WTC11 (cell line): ENCODE data around the gene SEMA3C. TPM values are rescaled to one million over a fixed set of nuclear protein-coding genes. Genes with fewer than 3 reads are reported as not detected.

Experiments used
- ATAC-seq: fragments of 200-7000 bp; cut with Tn5 transposase; 2 replicates; pipeline ENCODE4 v1.10.0; 2021; ENCODE audit warnings: mild to moderate bottlenecking, moderate library complexity
- CTCF ChIA-PET: fragments of 300-600 bp; sonication (Branson Sonifier 250); formaldehyde crosslinking; loops from one replicate; lab custom pipeline; 2021; ENCODE audit warnings: antibody characterized with exemption; lab: Charles Lee
- POLR2A ChIA-PET: fragments of 350-600 bp; sonication (Branson Sonifier 250); formaldehyde crosslinking; loops from one replicate; lab custom pipeline; 2021; ENCODE audit warnings: antibody characterized with exemption; lab: Charles Lee
- DNase-seq: peaks from one replicate; pipeline ENCODE4 v3.0.0; 2021; ENCODE audit warnings: low spot score
- H3K27ac Mint-ChIP-seq: 2 replicates; pipeline ENCODE4 v1.8.0; 2021; ENCODE audit warnings: mixed read lengths
- H3K27me3 Mint-ChIP-seq: 2 replicates; pipeline ENCODE4 v1.8.0; 2021; ENCODE audit warnings: low read depth, mild to moderate bottlenecking, moderate library complexity, mixed read lengths
- H3K36me3 Mint-ChIP-seq: 2 replicates; pipeline ENCODE4 v1.8.0; 2021; ENCODE audit warnings: mixed read lengths
- H3K4me1 Mint-ChIP-seq: 2 replicates; pipeline ENCODE4 v1.8.0; 2022; ENCODE audit warnings: mixed read lengths
- H3K4me3 Mint-ChIP-seq: 2 replicates; pipeline ENCODE4 v1.8.0; 2021; ENCODE audit warnings: mild to moderate bottlenecking, moderate library complexity, mixed read lengths
- H3K9me3 Mint-ChIP-seq: 2 replicates; pipeline ENCODE4 v1.8.0; 2021; ENCODE audit warnings: mixed read lengths
- ATF1 ChIP-seq: sonication (generic); formaldehyde crosslinking; IDR thresholded peaks from 2 replicates; pipeline ENCODE4 v1.8.1; 2023; ENCODE audit warnings: mild to moderate bottlenecking, moderate library complexity, missing genetic modification reagents
- ATF2 ChIP-seq: sonication (generic); formaldehyde crosslinking; IDR thresholded peaks from 2 replicates; pipeline ENCODE4 v1.8.1; 2022; ENCODE audit warnings: low read depth, missing genetic modification reagents, borderline replicate concordance
- E2F4 ChIP-seq: sonication (generic); formaldehyde crosslinking; IDR thresholded peaks from 2 replicates; pipeline ENCODE4 v1.8.1; 2022; ENCODE audit warnings: low read depth, mild to moderate bottlenecking, moderate library complexity, missing genetic modification reagents, borderline replicate concordance
- ESRRA ChIP-seq: sonication (generic); formaldehyde crosslinking; IDR thresholded peaks from 2 replicates; pipeline ENCODE4 v1.8.1; 2022; ENCODE audit warnings: mild to moderate bottlenecking, missing genetic modification reagents, borderline replicate concordance
- FOXP4 ChIP-seq: sonication (generic); formaldehyde crosslinking; IDR thresholded peaks from 2 replicates; pipeline ENCODE4 v1.8.0; 2022; ENCODE audit warnings: mild to moderate bottlenecking, missing genetic modification reagents
- GABPB1 ChIP-seq: sonication (generic); formaldehyde crosslinking; IDR thresholded peaks from 2 replicates; pipeline ENCODE4 v1.8.1; 2023; ENCODE audit warnings: mild to moderate bottlenecking, missing genetic modification reagents
- JUN ChIP-seq: sonication (generic); formaldehyde crosslinking; IDR thresholded peaks from 2 replicates; pipeline ENCODE4 v1.8.0; 2023; ENCODE audit warnings: mild to moderate bottlenecking, missing genetic modification reagents
- MAX ChIP-seq: sonication (generic); formaldehyde crosslinking; IDR thresholded peaks from 2 replicates; pipeline ENCODE4 v1.8.0; 2022; ENCODE audit warnings: mild to moderate bottlenecking, missing genetic modification reagents
- OVOL2 ChIP-seq: fragments of 250-450 bp; sonication (Bioruptor Pico); IDR thresholded peaks from 2 replicates; pipeline ENCODE4 v1.9.0; 2021; ENCODE audit warnings: mild to moderate bottlenecking, borderline replicate concordance
- STAT6 ChIP-seq: sonication (generic); formaldehyde crosslinking; conservative IDR thresholded peaks from 2 replicates; pipeline ENCODE4 v1.8.1; 2023; ENCODE audit warnings: mild to moderate bottlenecking, low read depth, missing genetic modification reagents, moderate library complexity
- TCF7 ChIP-seq: sonication (generic); formaldehyde crosslinking; IDR thresholded peaks from 2 replicates; pipeline ENCODE4 v1.8.0; 2022; ENCODE audit warnings: mild to moderate bottlenecking, low read depth, missing genetic modification reagents, moderate library complexity
- TP53 ChIP-seq: sonication (generic); formaldehyde crosslinking; IDR thresholded peaks from 2 replicates; pipeline ENCODE4 v1.8.1; 2023; ENCODE audit warnings: mild to moderate bottlenecking, missing genetic modification reagents
- ZNF263 ChIP-seq: sonication (generic); formaldehyde crosslinking; IDR thresholded peaks from 2 replicates; pipeline ENCODE4 v1.8.1; 2022; ENCODE audit warnings: low read depth, mild to moderate bottlenecking, moderate library complexity, missing genetic modification reagents
- ZNF317 ChIP-seq: sonication (generic); formaldehyde crosslinking; IDR thresholded peaks from 2 replicates; pipeline ENCODE4 v1.8.1; 2023; ENCODE audit warnings: low read depth, mild to moderate bottlenecking, moderate library complexity, missing genetic modification reagents, borderline replicate concordance
- ZNF423 ChIP-seq: fragments of 250-450 bp; sonication (Bioruptor Pico); IDR thresholded peaks from 2 replicates; pipeline ENCODE4 v2.1.2; 2022; ENCODE audit warnings: mild to moderate bottlenecking, moderate library complexity
- ZNF671 ChIP-seq: fragments of 250-450 bp; sonication (Bioruptor Pico); IDR thresholded peaks from 2 replicates; pipeline ENCODE4 v1.8.0; 2021; ENCODE audit warnings: mild to moderate bottlenecking
- total RNA-seq: library from RNA; stranded (reverse); gene quantifications from 3 replicates; pipeline ENCODE4 v1.2.3, GENCODE V29; 2021
- TF ChIP-seq, protein P1 (sequence below): sonication (generic); formaldehyde crosslinking; IDR thresholded peaks from 2 replicates; pipeline ENCODE4 v1.8.0; 2022; ENCODE audit warnings: mild to moderate bottlenecking, missing genetic modification reagents
- TF ChIP-seq, protein P2 (sequence below): fragments of 250-450 bp; sonication (Bioruptor Pico); IDR thresholded peaks from 2 replicates; pipeline ENCODE4 v2.1.2; 2022; ENCODE audit warnings: mild to moderate bottlenecking, moderate library complexity
- TF ChIP-seq, protein P3 (sequence below): sonication (generic); formaldehyde crosslinking; IDR thresholded peaks from 2 replicates; pipeline ENCODE4 v1.8.1; 2022; ENCODE audit warnings: missing genetic modification reagents, borderline replicate concordance

Gene SEMA3C
- total RNA-seq, 1 experiment from 2014 or later = 2.1 TPM

DNA sequence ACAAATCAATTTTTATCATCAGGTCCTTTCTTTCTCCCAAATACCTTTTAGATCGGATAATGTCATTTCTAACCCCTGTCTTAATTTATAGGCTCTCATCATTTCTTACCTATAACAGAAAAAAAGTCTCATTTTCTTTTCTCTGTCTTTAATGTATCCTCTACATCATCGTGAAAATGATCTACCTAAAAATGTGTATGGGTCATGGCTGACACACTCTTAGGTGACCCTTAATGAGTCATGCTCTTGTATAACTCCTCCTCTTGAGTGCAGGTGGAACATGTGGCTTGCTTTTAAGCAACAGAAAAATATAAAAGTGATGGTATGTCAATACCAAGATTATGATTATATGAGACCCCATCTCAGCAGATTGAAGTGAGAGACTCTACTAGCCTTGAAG lies 139.4 kb downstream of the SEMA3C start:
- H3K27ac Mint-ChIP-seq = no peak overlapping the region
- CTCF ChIA-PET = interaction anchor here (1.6 kb wide), 1 partner anchor 9 kb away, joined by 3 read pairs; no protein-coding TSS in a partner anchor
- ATAC-seq (no peak), DNase-seq (no peak)
- peaks cover 3% of the 10 kb centered on the region for H3K27me3 Mint-ChIP-seq
- H3K9me3 Mint-ChIP-seq = no peaks in the 10 kb centered on the region
- peaks cover 16% of the 10 kb centered on the region for H3K4me1 Mint-ChIP-seq
- no peak overlapping the region for H3K4me3 Mint-ChIP-seq
- no peaks in the 10 kb centered on the region for H3K36me3 Mint-ChIP-seq
- TF ChIP-seq E2F4 (CRISPR knock-in tag) (no peak), ATF2 (no peak), TP53 (no peak), JUN (CRISPR knock-in tag) (no peak)
- TF ChIP-seq, protein P1, sequence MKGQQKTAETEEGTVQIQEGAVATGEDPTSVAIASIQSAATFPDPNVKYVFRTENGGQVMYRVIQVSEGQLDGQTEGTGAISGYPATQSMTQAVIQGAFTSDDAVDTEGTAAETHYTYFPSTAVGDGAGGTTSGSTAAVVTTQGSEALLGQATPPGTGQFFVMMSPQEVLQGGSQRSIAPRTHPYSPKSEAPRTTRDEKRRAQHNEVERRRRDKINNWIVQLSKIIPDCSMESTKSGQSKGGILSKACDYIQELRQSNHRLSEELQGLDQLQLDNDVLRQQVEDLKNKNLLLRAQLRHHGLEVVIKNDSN (CRISPR knock-in tag) = no peak
- TF ChIP-seq, all 79 proteins: peak for 0
- POLR2A ChIA-PET = no interaction called here

DNA sequence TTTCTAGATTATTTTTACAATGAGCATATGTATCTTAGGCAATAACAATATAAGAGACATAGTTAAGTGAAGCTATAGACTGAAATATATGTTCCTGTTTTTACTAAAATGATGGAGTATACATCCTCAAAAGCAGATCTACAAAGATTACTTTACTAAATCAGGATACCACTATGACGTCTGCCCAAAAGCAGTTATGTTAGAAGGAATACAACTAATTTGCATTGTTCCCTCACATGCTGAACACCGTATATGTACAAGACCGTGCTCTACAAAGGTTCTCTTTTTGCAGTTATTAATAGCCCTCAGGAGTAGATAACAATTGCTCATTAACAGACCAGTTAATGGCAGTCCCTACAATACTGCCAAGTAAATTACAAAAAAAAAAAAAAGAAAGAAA lies 143.0 kb downstream of the SEMA3C start:
- H3K27me3 Mint-ChIP-seq = peaks cover 30% of the 10 kb centered on the region
- H3K4me3 Mint-ChIP-seq = no peak overlapping the region
- H3K27ac Mint-ChIP-seq = no peak overlapping the region
- DNase-seq = no peak
- H3K9me3 Mint-ChIP-seq = no peaks in the 10 kb centered on the region
- H3K36me3 Mint-ChIP-seq = no peaks in the 10 kb centered on the region
- TF ChIP-seq ESRRA (CRISPR knock-in tag) (no peak), MAX (CRISPR knock-in tag) (no peak), GABPB1 (CRISPR knock-in tag) (no peak), FOXP4 (CRISPR knock-in tag) (no peak), ZNF423 (CRISPR knock-in tag) (no peak), OVOL2 (CRISPR knock-in tag) (no peak), ZNF317 (CRISPR knock-in tag) (no peak), STAT6 (CRISPR knock-in tag) (no peak), TCF7 (no peak), ZNF671 (CRISPR knock-in tag) (no peak), ATF1 (CRISPR knock-in tag) (no peak), ZNF263 (CRISPR knock-in tag) (no peak)
- TF ChIP-seq, protein P2, sequence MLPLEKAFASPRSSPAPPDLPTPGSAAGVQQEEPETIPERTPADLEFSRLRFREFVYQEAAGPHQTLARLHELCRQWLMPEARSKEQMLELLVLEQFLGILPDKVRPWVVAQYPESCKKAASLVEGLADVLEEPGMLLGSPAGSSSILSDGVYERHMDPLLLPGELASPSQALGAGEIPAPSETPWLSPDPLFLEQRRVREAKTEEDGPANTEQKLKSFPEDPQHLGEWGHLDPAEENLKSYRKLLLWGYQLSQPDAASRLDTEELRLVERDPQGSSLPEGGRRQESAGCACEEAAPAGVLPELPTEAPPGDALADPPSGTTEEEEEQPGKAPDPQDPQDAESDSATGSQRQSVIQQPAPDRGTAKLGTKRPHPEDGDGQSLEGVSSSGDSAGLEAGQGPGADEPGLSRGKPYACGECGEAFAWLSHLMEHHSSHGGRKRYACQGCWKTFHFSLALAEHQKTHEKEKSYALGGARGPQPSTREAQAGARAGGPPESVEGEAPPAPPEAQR (CRISPR knock-in tag) = no peak
- TF ChIP-seq, protein P3, sequence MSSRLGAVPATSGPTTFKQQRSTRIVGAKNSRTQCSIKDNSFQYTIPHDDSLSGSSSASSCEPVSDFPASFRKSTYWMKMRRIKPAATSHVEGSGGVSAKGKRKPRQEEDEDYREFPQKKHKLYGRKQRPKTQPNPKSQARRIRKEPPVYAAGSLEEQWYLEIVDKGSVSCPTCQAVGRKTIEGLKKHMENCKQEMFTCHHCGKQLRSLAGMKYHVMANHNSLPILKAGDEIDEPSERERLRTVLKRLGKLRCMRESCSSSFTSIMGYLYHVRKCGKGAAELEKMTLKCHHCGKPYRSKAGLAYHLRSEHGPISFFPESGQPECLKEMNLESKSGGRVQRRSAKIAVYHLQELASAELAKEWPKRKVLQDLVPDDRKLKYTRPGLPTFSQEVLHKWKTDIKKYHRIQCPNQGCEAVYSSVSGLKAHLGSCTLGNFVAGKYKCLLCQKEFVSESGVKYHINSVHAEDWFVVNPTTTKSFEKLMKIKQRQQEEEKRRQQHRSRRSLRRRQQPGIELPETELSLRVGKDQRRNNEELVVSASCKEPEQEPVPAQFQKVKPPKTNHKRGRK (CRISPR knock-in tag) = no peak
- ATAC-seq = no peak
- CTCF ChIA-PET = no interaction called here
- H3K4me1 Mint-ChIP-seq = peaks cover 12% of the 10 kb centered on the region
- POLR2A ChIA-PET = no interaction called here
